Measurements from ENCODE around the gene INF2.

Gene INF2

GRCh38 chr14:104731320-104732294 lies 42.2 kb downstream of the INF2 start:
- DNase-seq (ENCODE audit: low read depth), result no peak
- TF ChIP-seq CTCF (IDR thresholded peaks at IDR 0.05; ENCODE audit: low read depth, low read length, missing control alignments), result peak; percentile 55
- H3K4me3 ChIP-seq (ENCODE audit: low read depth, low read length), result no peak overlapping the region
- in situ Hi-C loops (cut with HindIII; ENCODE audit: low sequenced_read_pairs), result no loop called here

GRCh38 chr14:104732355-104732804 lies 43.0 kb downstream of the INF2 start:
- no peak for TF ChIP-seq CTCF (IDR thresholded peaks at IDR 0.05; ENCODE audit: low read depth, low read length, missing control alignments)
- DNase-seq (ENCODE audit: low read depth), result no peak
- in situ Hi-C loops (cut with HindIII; ENCODE audit: low sequenced_read_pairs), result no loop called here
- H3K4me3 ChIP-seq (ENCODE audit: low read depth, low read length), result no peak overlapping the region

GRCh38 chr14:104732931-104733681 lies 43.7 kb downstream of the INF2 start:
- no peak for TF ChIP-seq CTCF (IDR thresholded peaks at IDR 0.05; ENCODE audit: low read depth, low read length, missing control alignments)
- in situ Hi-C loops (cut with HindIII; ENCODE audit: low sequenced_read_pairs), result no loop called here
- no peak overlapping the region for H3K4me3 ChIP-seq (ENCODE audit: low read depth, low read length)
- DNase-seq (ENCODE audit: low read depth), result no peak

- in situ Hi-C loops (cut with HindIII; ENCODE audit: low sequenced_read_pairs), result no loop called here
- no peak for DNase-seq (ENCODE audit: low read depth)
- TF ChIP-seq CTCF (IDR thresholded peaks at IDR 0.05; ENCODE audit: low read depth, low read length, missing control alignments), result no peak
- H3K4me3 ChIP-seq (ENCODE audit: low read depth, low read length), result no peak overlapping the region
These were observed 44.7 kb downstream of the INF2 start for GRCh38 chr14:104734051-104734587.

GRCh38 chr14:104734601-104734990 lies 45.2 kb downstream of the INF2 start:
- no peak for DNase-seq (ENCODE audit: low read depth)
- H3K4me3 ChIP-seq (ENCODE audit: low read depth, low read length), result no peak overlapping the region
- in situ Hi-C loops (cut with HindIII; ENCODE audit: low sequenced_read_pairs), result no loop called here
- no peak for TF ChIP-seq CTCF (IDR thresholded peaks at IDR 0.05; ENCODE audit: low read depth, low read length, missing control alignments)

- DNase-seq (ENCODE audit: low read depth), result no peak
- no peak for TF ChIP-seq CTCF (IDR thresholded peaks at IDR 0.05; ENCODE audit: low read depth, low read length, missing control alignments)
- no peak overlapping the region for H3K4me3 ChIP-seq (ENCODE audit: low read depth, low read length)
- in situ Hi-C loops (cut with HindIII; ENCODE audit: low sequenced_read_pairs), result no loop called here
These were observed 45.8 kb downstream of the INF2 start for GRCh38 chr14:104734991-104735779.
